Left colon (tissue), 2 donors: ENCODE results near the gene ZFYVE1. TPM values are rescaled to one million over a fixed set of nuclear protein-coding genes. Genes with fewer than 3 reads are reported as not detected.

ENCODE experiments used
- ATAC-seq: fragments of 200-7000 bp; cut with Tn5 transposase; one replicate; pipeline ENCODE4 v1.9.1; 2020; ENCODE audit warnings: mild to moderate bottlenecking, moderate library complexity
- DNase-seq, 2 donors: peaks; one replicate each; pipeline ENCODE4 v3.0.0-alpha.2; 2020
- intact Hi-C, 2 donors: fragments of 100-400 bp; cut with DNase I in 1 of 2; cut with micrococcal nuclease in 1 of 2; formaldehyde crosslinking; loops; one replicate each; pipeline versions ENCODE4 v1.11.2 to v1.14.0; 2022; cut with DNase I, micrococcal nuclease
- total RNA-seq, 2 donors: library from RNA; stranded (reverse); fragmentation: NEBNext Ultra II Directional; extraction: Animal tissue kit (Norgen Biotek cat#: 25700); gene quantifications; one replicate each; pipeline ENCODE4 v1.2.1, GENCODE V29; 2021
- donor health status: DM: no; HTN: no; CAD: no.
- donor health status: DM: yes; HTN: yes; CAD: no.

Gene ZFYVE1
- total RNA-seq, 2 donors from 2014 or later, result 13.4 to 19.9 TPM

DNA sequence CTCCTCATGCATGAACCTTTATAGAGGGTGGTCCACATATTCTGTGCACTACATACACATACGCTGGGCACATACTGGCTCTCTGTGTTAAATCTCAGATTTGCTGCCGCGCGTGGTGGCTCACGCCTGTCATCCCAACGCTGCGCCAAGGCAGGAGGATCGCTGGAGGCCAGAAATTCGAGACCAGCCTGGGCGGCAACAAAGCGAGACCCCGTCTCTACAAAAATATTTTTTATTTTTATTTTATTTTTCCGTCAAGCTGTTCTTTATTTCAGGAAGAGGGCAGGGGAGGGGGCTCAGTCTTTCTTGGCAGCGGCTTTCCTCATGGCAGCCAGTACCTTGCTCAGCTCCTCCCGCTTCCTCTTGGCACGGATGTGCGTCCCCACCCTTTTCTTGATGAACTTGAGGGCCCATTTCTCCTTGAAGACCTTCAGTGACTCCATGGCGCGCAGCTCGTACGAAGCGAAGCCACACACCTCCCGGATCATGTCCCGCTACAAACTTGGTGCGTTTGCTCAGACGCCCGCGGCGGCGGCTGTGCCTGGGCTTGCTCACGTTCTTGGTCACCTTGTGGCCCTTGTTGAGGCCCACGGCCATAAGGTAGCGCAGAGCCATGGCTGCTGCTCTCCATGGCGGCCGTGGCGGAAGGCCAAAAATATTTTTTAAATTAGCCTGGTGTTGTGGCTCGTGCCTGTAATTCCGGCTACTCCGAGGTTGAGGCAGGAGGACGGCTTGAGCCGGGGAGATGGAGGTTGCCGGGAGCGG, 97.4 kb downstream of the ZFYVE1 start:
- ATAC-seq, result no peak
- intact Hi-C loops, result no loop called here
- no peak for DNase-seq

GRCh38 chr14:72928872-72929271, 98.0 kb downstream of the ZFYVE1 start:
- no peak for ATAC-seq
- intact Hi-C loops, result no loop called here
- DNase-seq, result no peak

DNA sequence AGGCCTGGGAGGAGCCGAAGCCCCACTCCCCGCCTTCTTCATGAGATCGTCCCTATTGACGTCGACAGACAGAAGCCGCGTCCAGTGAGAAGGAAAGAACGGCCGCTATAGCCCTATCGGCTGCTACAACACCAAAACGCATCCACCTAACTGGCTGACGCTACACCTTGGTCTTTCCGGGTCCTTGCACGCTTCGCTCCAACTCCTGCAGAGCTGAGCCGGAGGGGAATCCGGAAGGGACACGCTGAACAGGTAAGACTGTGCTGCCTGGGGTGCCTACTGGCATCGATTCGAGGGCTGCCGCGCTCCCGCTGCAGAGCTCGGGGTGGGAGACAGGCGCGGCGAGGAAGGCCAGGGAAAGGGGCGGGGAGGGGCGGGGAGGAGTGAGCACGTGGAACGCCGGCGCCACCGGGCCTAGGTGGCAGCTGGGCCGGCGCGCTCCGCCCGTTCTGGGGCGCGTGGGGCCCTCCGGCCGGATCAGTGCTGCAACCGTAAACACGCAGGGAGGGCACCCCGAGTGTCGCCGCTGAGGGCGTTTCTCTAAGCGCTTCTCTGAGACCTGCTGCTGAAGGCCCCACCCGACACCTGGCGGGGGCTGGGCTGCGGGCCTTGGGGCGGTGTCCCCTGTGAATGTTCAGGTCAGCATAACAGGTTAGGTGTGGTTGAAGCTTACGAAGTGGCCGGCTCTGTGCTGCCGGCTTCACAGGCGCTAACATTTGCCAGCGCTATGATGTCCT, 100.4 kb downstream of the ZFYVE1 start, which contains the start of gene DCAF4:
Gene DCAF4 (plus strand): TSS at position 173 of the 737 bp plus-strand sequence. CDS start 11,515 bp downstream, outside the sequence.
- intact Hi-C loops, result no loop called here
- ATAC-seq (peak; percentile 90), DNase-seq (peak; percentile 94 to 98)

DNA sequence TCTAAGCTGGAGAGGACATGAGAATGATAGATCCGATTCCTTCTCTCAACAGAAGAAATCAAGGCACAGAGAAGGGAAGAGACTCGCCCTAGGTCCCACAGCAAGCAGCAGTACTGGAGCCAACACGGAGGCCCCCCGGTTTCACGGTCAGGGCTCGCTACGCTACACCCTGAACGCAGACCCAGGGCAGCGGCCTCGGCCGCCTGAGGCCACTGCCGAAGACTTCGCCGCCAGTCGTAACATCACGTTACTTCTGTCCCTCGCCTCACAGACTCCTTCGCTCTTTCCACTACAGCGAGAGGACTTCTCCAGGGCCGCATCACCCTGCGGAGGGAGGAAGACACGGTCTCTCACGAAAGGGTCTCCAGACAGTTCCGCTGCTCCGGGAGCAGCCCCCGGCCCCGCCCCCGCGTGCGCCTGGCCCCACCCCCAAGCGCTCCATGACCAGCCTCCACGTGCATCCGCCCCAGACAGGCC, 101.1 kb downstream of the ZFYVE1 start:
- intact Hi-C loops, result no loop called here
- ATAC-seq, result peak; percentile 32
- no peak for DNase-seq

DNA sequence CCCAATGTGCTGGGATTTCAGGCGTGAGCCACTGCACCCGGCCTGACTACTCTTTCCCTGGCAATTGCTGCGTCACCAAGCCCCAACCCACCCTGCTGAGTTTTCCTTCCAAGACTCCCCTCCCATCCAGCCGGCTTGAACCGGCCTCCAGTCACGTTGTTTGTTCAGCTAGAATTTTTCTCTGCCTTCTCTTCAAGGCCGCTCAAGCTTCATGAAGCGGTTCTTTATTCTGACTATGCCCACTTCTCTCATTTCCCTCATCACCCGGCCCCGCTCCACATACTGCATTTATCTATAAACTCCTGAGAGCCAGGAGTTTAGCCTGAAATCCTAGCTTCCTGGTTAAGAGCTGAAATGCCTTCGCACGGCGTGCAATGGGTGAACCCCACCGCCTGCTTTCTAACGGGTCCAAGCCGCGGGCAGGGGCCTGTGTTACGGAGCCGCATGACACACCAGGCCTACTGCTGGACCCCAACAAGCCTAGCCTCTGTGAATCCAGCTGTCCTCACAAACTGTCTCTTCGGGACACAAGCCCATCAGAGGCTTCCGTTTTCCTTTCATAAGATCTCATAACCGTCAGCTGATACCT, 101.6 kb downstream of the ZFYVE1 start:
- peak in 1 of 2 donors; percentile 25 for DNase-seq
- no peak for ATAC-seq
- intact Hi-C loops, result no loop called here

- peak in 1 of 2 donors; percentile 23 for DNase-seq
- no peak for ATAC-seq
Measured at GRCh38 chr14:72924337-72924736, 102.6 kb downstream of the ZFYVE1 start.

DNA sequence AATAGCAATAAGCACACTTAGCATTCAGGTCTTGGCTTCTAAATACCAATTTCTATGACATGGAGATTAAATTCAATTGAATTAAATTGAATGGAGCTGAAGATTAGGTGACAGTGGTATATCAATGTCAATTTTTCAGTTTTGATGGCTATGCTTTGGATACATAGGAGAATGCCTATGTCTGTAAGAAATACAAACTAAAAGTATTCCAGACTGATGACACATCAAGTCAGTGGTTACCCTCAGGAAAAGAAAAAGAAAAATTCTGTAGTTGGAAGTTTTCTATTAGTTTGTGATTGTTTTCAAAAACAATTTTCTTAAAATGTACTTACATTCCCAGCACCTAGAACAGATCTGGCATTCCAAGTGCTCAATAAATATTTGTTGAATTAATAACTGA, 105.5 kb downstream of the ZFYVE1 start:
- DNase-seq, result no peak
- no peak for ATAC-seq
- intact Hi-C loops, result no loop called here

More at GRCh38 chr14:72924337-72924736, 102.6 kb downstream of the ZFYVE1 start:
- intact Hi-C loops, result no loop called here

GRCh38 chr14:72920008-72920407, 106.9 kb downstream of the ZFYVE1 start:
- ATAC-seq, result no peak
- intact Hi-C loops, result no loop called here
- DNase-seq, result no peak

Other genes with a start within 250 kb of the ZFYVE1 start
- gene DPF3, start 133.0 kb downstream of the ZFYVE1 start, total RNA-seq, result 10 to 100 TPM in 1 of 2 donors, 1 to 10 TPM in 1; 9.7 to 11.2 TPM
- 10 to 100 TPM; 19.6 to 21.4 TPM for gene DCAF4, start 100.6 kb downstream of the ZFYVE1 start, total RNA-seq
- gene RBM25, start 31.4 kb upstream of the ZFYVE1 start, total RNA-seq, result 10 to 100 TPM; 50.6 to 65.8 TPM
- 100 to 1,000 TPM; 100 to 132 TPM for gene PSEN1, start 109.4 kb upstream of the ZFYVE1 start, total RNA-seq
- 1 to 10 TPM; 2.8 to 8.3 TPM for gene PAPLN, start 210.4 kb upstream of the ZFYVE1 start, total RNA-seq